ENCODE results near the gene MAB21L1. TPM values are rescaled to one million over a fixed set of nuclear protein-coding genes. Genes with fewer than 3 reads are reported as not detected.

The MAB21L1 gene
- total RNA-seq, 1 experiment from 2014 or later = not detected

DNA sequence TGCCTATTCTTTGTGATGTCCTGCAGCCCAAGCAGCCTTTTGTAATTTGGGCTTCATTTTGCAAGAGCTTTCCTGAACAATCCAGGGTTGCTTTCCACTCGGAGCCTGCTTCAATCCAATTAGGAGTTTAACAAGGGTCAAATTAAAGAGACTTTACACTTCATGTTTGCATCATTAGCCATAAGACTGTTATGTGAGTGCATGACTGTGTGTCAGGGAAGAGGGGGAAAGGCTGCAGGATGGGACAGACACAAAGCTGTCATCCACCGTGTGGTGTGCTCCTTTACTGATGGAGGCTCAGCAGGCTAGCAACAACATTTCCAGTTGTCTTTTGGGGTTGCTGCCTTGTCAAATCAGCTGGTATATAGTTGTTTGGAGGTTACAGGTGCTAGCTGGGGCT, 23.7 kb upstream of the MAB21L1 start:
- H2BK120ac ChIP-seq (ENCODE audit: low read depth, low read length, poor library complexity, severe bottlenecking) = no peak overlapping the region
- H3K4me1 Mint-ChIP-seq = peaks cover 0 to 5% of the 10 kb centered on the region in 2 experiments; a peak in 2 of 4 replicates
- H4K5ac ChIP-seq (ENCODE audit: insufficient read length, low read depth, low read length) = no peak overlapping the region
- H3T11ph ChIP-seq (ENCODE audit: low read length) = no peak overlapping the region
- no CpG with 5 or more reads among the region's 2 CpGs for WGBS (ENCODE audit: extremely low coverage, insufficient read length, low lambda C conversion rate)
- no peak overlapping the region for H2AFZ ChIP-seq (ENCODE audit: low read length)
- no peaks in the 10 kb centered on the region for H3K4me1 ChIP-seq (ENCODE audit: insufficient read depth, low read length)
- H4K20me1 ChIP-seq (ENCODE audit: control insufficient read depth, insufficient read depth, insufficient read length) = no peaks in the 10 kb centered on the region
- no peak overlapping the region for H3K56ac ChIP-seq (ENCODE audit: insufficient read length, low read depth, low read length)
- H3K79me1 ChIP-seq (ENCODE audit: insufficient read depth, low read depth, low read length, poor library complexity, severe bottlenecking) = no peaks in the 10 kb centered on the region
- no peaks in the 10 kb centered on the region for H3K27me3 ChIP-seq (ENCODE audit: insufficient read depth, low read length)
- no peak overlapping the region for H4K91ac ChIP-seq (ENCODE audit: insufficient read length, low read depth, low read length)
- H2BK15ac ChIP-seq (ENCODE audit: low read depth, low read length) = no peak overlapping the region
- no peak overlapping the region for H3K4me2 ChIP-seq (ENCODE audit: insufficient read depth, insufficient read length, low read length)
- H3K9me3 ChIP-seq (ENCODE audit: control insufficient read depth, low read depth, low read length) = no peaks in the 10 kb centered on the region
- H3K9ac ChIP-seq (ENCODE audit: extremely low read depth, insufficient read length, low read length) = no peak overlapping the region
- H3K9me3 Mint-ChIP-seq = no peaks in the 10 kb centered on the region
- no peak overlapping the region for H3K14ac ChIP-seq (ENCODE audit: insufficient read depth, low read length)
- no peaks in the 10 kb centered on the region for H3K23me2 ChIP-seq (ENCODE audit: insufficient read length, low read depth, low read length, poor library complexity, severe bottlenecking)
- H3K79me2 ChIP-seq (ENCODE audit: insufficient read depth, low read length) = no peaks in the 10 kb centered on the region
- H4K8ac ChIP-seq (replicated peaks; ENCODE audit: insufficient read length, low read depth, low read length) = no peak overlapping the region
- H2BK5ac ChIP-seq (ENCODE audit: insufficient read length, low read length) = no peak overlapping the region
- H3K4ac ChIP-seq (ENCODE audit: low read depth, low read length) = no peak overlapping the region
- H3K27ac Mint-ChIP-seq = no peak overlapping the region
- TF ChIP-seq, protein P1, sequence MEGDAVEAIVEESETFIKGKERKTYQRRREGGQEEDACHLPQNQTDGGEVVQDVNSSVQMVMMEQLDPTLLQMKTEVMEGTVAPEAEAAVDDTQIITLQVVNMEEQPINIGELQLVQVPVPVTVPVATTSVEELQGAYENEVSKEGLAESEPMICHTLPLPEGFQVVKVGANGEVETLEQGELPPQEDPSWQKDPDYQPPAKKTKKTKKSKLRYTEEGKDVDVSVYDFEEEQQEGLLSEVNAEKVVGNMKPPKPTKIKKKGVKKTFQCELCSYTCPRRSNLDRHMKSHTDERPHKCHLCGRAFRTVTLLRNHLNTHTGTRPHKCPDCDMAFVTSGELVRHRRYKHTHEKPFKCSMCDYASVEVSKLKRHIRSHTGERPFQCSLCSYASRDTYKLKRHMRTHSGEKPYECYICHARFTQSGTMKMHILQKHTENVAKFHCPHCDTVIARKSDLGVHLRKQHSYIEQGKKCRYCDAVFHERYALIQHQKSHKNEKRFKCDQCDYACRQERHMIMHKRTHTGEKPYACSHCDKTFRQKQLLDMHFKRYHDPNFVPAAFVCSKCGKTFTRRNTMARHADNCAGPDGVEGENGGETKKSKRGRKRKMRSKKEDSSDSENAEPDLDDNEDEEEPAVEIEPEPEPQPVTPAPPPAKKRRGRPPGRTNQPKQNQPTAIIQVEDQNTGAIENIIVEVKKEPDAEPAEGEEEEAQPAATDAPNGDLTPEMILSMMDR (conservative IDR thresholded peaks at IDR 0.05) = no peak
- no peak overlapping the region for H3K18ac ChIP-seq (ENCODE audit: insufficient read length, low read depth, low read length)
- H3K4me3 Mint-ChIP-seq = no peak overlapping the region
- H3K27me3 Mint-ChIP-seq (ENCODE audit: low read depth) = no peaks in the 10 kb centered on the region
- H3K27ac ChIP-seq (ENCODE audit: insufficient read length, low read depth, low read length) = no peak overlapping the region
- no peak overlapping the region for H3K23ac ChIP-seq (ENCODE audit: insufficient read length, low read depth, low read length)
- no peak for DNase-seq
- no peak overlapping the region for H2BK20ac ChIP-seq (ENCODE audit: low read depth, low read length, poor library complexity, severe bottlenecking)
- no peaks in the 10 kb centered on the region for H3K36me3 Mint-ChIP-seq (ENCODE audit: insufficient read depth in 1 of 3, low read depth in 3 of 3)
- H2BK12ac ChIP-seq (ENCODE audit: insufficient read length, low read depth, low read length) = no peak overlapping the region
- H2AK5ac ChIP-seq (ENCODE audit: insufficient read length, low read length) = no peak overlapping the region

Measured in H9 (cell line).